Measurements from ENCODE around the gene MYRF.

DNA sequence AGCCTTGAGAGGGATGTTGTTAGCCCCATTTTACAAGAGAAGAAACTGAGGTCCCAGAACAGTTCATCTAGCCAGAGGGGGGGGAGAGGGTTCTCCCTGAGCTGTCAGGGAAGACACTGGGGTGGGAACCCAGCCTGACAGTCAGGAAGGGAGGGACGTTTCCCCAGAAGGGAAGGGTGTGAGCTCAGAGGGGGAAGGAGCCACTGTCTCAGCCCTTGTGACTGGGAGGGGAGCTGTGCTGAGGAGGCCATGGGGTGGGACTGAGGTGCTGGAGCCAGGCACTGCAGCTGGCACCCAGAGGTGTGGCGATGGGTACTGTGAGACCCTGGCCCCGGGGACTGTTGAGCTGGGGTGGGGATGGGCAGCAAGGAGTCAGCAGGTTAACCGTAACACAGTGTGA lies 36.6 kb upstream of the MYRF start:
- TF ChIP-seq, protein P1, sequence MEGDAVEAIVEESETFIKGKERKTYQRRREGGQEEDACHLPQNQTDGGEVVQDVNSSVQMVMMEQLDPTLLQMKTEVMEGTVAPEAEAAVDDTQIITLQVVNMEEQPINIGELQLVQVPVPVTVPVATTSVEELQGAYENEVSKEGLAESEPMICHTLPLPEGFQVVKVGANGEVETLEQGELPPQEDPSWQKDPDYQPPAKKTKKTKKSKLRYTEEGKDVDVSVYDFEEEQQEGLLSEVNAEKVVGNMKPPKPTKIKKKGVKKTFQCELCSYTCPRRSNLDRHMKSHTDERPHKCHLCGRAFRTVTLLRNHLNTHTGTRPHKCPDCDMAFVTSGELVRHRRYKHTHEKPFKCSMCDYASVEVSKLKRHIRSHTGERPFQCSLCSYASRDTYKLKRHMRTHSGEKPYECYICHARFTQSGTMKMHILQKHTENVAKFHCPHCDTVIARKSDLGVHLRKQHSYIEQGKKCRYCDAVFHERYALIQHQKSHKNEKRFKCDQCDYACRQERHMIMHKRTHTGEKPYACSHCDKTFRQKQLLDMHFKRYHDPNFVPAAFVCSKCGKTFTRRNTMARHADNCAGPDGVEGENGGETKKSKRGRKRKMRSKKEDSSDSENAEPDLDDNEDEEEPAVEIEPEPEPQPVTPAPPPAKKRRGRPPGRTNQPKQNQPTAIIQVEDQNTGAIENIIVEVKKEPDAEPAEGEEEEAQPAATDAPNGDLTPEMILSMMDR (IDR thresholded peaks at IDR 0.05): no peak
- TF ChIP-seq EZH2 (IDR thresholded peaks at IDR 0.05; ENCODE audit: borderline replicate concordance, insufficient read depth, low read depth, low read length, poor library complexity, severe bottlenecking): no peak

Data from B cell (primary cell).